ENCODE measurements around the gene PDE11A. TPM values are rescaled to one million over a fixed set of nuclear protein-coding genes. Genes with fewer than 3 reads are reported as not detected.

Gene PDE11A
- total RNA-seq, 1 donor from 2014 or later: 0.75 TPM

GRCh38 chr2:177763531-177764265, 308.9 kb downstream of the PDE11A start:
- Histone ChIP-seq H3K4me3 (peak overlapping the region in 1 of 2 donors; percentile 12), H3K9me3 (no peaks in the 10 kb centered on the region), H3K4me1 (no peaks in the 10 kb centered on the region), H3K27ac (no peak overlapping the region), H3K27me3 (no peaks in the 10 kb centered on the region), H3K36me3 (no peaks in the 10 kb centered on the region)
- peak in 1 of 2 donors; percentile 80 for DNase-seq (ENCODE audit: low spot score in 2 of 2)
- intact Hi-C loops (cut with DNase I): loop anchor here (1.0 kb wide), 1 partner anchor 428 kb away; no protein-coding TSS in a partner anchor
- TF ChIP-seq CTCF (IDR thresholded peaks at IDR 0.05): peak; percentile 34 to 77 (median 64)

GRCh38 chr2:177759443-177759842, 313.1 kb downstream of the PDE11A start:
- H3K36me3 ChIP-seq: no peaks in the 10 kb centered on the region
- H3K9me3 ChIP-seq: no peaks in the 10 kb centered on the region
- intact Hi-C loops (cut with DNase I): no loop called here
- DNase-seq (ENCODE audit: low spot score in 2 of 2): no peak
- no peaks in the 10 kb centered on the region for H3K4me1 ChIP-seq
- no peaks in the 10 kb centered on the region for H3K27me3 ChIP-seq
- H3K4me3 ChIP-seq: no peak overlapping the region
- TF ChIP-seq CTCF (IDR thresholded peaks at IDR 0.05): no peak
- no peak overlapping the region for H3K27ac ChIP-seq

- peak in 2 of 3 experiments; percentile 16 to 32 for TF ChIP-seq CTCF (IDR thresholded peaks at IDR 0.05)
- H3K9me3 ChIP-seq: no peaks in the 10 kb centered on the region
- H3K4me3 ChIP-seq: no peak overlapping the region
- DNase-seq (ENCODE audit: low spot score in 2 of 2): no peak
- intact Hi-C loops (cut with DNase I): no loop called here
- H3K4me1 ChIP-seq: no peaks in the 10 kb centered on the region
- H3K36me3 ChIP-seq: no peaks in the 10 kb centered on the region
- H3K27me3 ChIP-seq: no peaks in the 10 kb centered on the region
- H3K27ac ChIP-seq: no peak overlapping the region
Measured at GRCh38 chr2:177758591-177759371, 313.8 kb downstream of the PDE11A start.

- intact Hi-C loops (cut with DNase I): no loop called here
- no peak overlapping the region for H3K4me3 ChIP-seq
- H3K9me3 ChIP-seq: no peaks in the 10 kb centered on the region
- no peak overlapping the region for H3K27ac ChIP-seq
- no peaks in the 10 kb centered on the region for H3K36me3 ChIP-seq
- TF ChIP-seq CTCF (IDR thresholded peaks at IDR 0.05): no peak
- H3K4me1 ChIP-seq: no peaks in the 10 kb centered on the region
- H3K27me3 ChIP-seq: no peaks in the 10 kb centered on the region
- DNase-seq (ENCODE audit: low spot score in 2 of 2): no peak
Measured at GRCh38 chr2:177756336-177756735, 316.2 kb downstream of the PDE11A start.

GRCh38 chr2:177754492-177754873, 318.1 kb downstream of the PDE11A start:
- no peak for DNase-seq (ENCODE audit: low spot score in 2 of 2)
- Histone ChIP-seq H3K27ac (no peak overlapping the region), H3K9me3 (no peaks in the 10 kb centered on the region), H3K4me3 (no peak overlapping the region), H3K27me3 (no peaks in the 10 kb centered on the region), H3K4me1 (no peaks in the 10 kb centered on the region), H3K36me3 (no peaks in the 10 kb centered on the region)
- intact Hi-C loops (cut with DNase I): no loop called here
- no peak for TF ChIP-seq CTCF (IDR thresholded peaks at IDR 0.05)
